A673 (cell line): ENCODE data around the gene STARD3NL. TPM values are rescaled to one million over a fixed set of nuclear protein-coding genes. Genes with fewer than 3 reads are reported as not detected.
A peak's percentile ranks its signal among the peaks of the same experiment; 100 is the strongest.

Experiments used
- BruUV-seq: library from RNA; stranded (reverse); fragments of 400-500 nt; replicated peaks from 2 replicates; lab custom pipeline; 2021; lab: Mats Ljungman, UMichigan
- CTCF ChIA-PET: fragments of 300-600 bp; sonication (Branson Sonifier 250); formaldehyde crosslinking; loops from one replicate; lab custom pipeline; 2022; ENCODE audit warnings: antibody characterized with exemption; lab: Charles Lee
- POLR2A ChIA-PET: fragments of 300-600 bp; sonication (Branson Sonifier 250); formaldehyde crosslinking; loops from one replicate; lab custom pipeline; 2022; ENCODE audit warnings: antibody characterized with exemption; ENCODE audit not compliant: low non-redundant PET; lab: Charles Lee
- DNase-seq: peaks from one replicate; pipeline ENCODE4 v3.0.0-alpha.2; 2015; ENCODE audit warnings: low spot score
- H3K27ac ChIP-seq: fragments of 200-600 bp; sonication (generic); 2 replicates; pipeline ENCODE4 v1.5.1; 2016; ENCODE audit warnings: mixed run types, low read depth, mild to moderate bottlenecking, mixed read lengths, antibody characterized with exemption, low read length; ENCODE audit not compliant: poor library complexity, severe bottlenecking
- H3K27me3 ChIP-seq: fragments of 200-600 bp; sonication (generic); replicated peaks from 2 replicates; pipeline ENCODE4 v1.6.1; 2017; ENCODE audit warnings: mixed run types, low read depth, mild to moderate bottlenecking, mixed read lengths, antibody characterized with exemption, low read length; ENCODE audit not compliant: insufficient read depth, poor library complexity
- H3K36me3 ChIP-seq: fragments of 200-600 bp; sonication (generic); 2 replicates; pipeline ENCODE4 v1.6.1; 2016; ENCODE audit warnings: mixed run types, mild to moderate bottlenecking, mixed read lengths, antibody characterized with exemption, low read length; ENCODE audit not compliant: insufficient read depth, poor library complexity, severe bottlenecking
- H3K4me1 ChIP-seq: fragments of 200-600 bp; sonication (generic); 2 replicates; pipeline ENCODE4 v1.6.1; 2017; ENCODE audit warnings: mixed run types, mild to moderate bottlenecking, mixed read lengths, antibody characterized with exemption, low read length; ENCODE audit not compliant: insufficient read depth, poor library complexity, severe bottlenecking
- H3K4me3 ChIP-seq: fragments of 200-600 bp; sonication (generic); 2 replicates; pipeline ENCODE4 v1.5.1; 2016; ENCODE audit warnings: low read depth, mixed run types, mild to moderate bottlenecking, mixed read lengths, low read length; ENCODE audit not compliant: poor library complexity, severe bottlenecking
- H3K9me3 ChIP-seq: fragments of 200-600 bp; sonication (generic); 2 replicates; pipeline ENCODE4 v1.6.1; 2016; ENCODE audit warnings: mixed run types, low read depth, mild to moderate bottlenecking, mixed read lengths, antibody characterized with exemption, low read length; ENCODE audit not compliant: poor library complexity, severe bottlenecking
- CTCF ChIP-seq: fragments of 300-800, 200-600 bp; sonication (generic); conservative IDR thresholded peaks from 2 replicates; pipeline ENCODE4 v1.5.1; 2017; ENCODE audit warnings: low read depth, mild to moderate bottlenecking, antibody characterized with exemption, low read length, moderate library complexity, mixed read lengths
- EZH2 ChIP-seq: fragments of 200-600 bp; sonication (generic); IDR thresholded peaks from 2 replicates; pipeline ENCODE4 v1.6.1; 2017; ENCODE audit warnings: borderline replicate concordance, low read depth, mild to moderate bottlenecking, mixed read lengths, antibody characterized with exemption, low read length; ENCODE audit not compliant: poor library complexity, severe bottlenecking
- intact Hi-C: fragments of 100-400 bp; cut with micrococcal nuclease; formaldehyde crosslinking; loops from one replicate; pipeline ENCODE4 v1.10.0; 2022; ENCODE audit not compliant: unreplicated experiment
- total RNA-seq: library from RNA; stranded (reverse); gene quantifications from 2 replicates; pipeline ENCODE4 v1.2.3, GENCODE V29; 2021

Gene STARD3NL
- total RNA-seq, 1 experiment from 2014 or later = 34.8 TPM

- H3K36me3 ChIP-seq = peaks cover 6% of the 10 kb centered on the region
- intact Hi-C loops = loop anchor here (5.0 kb wide), 2 partner anchors 295 to 315 kb away; partner anchors contain the start of gene EPDR1
- H3K9me3 ChIP-seq = no peaks in the 10 kb centered on the region
- TF ChIP-seq EZH2 (no peak), CTCF (no peak)
- H3K27me3 ChIP-seq = no peaks in the 10 kb centered on the region
- BruUV-seq = no TSS peak
- H3K4me3 ChIP-seq = no peak overlapping the region
- no peak for DNase-seq
- CTCF ChIA-PET = no interaction called here
- POLR2A ChIA-PET = no interaction called here
- H3K4me1 ChIP-seq = peaks cover 24% of the 10 kb centered on the region
- no peak overlapping the region for H3K27ac ChIP-seq
Observed at GRCh38 chr7:38217672-38218071, 39.6 kb downstream of the STARD3NL start.

GRCh38 chr7:38220452-38220851 is 42.4 kb downstream of the STARD3NL start:
- DNase-seq = no peak
- TF ChIP-seq CTCF = no peak
- TF ChIP-seq EZH2 = no peak
- H3K27ac ChIP-seq = no peak overlapping the region
- ChIA-PET POLR2A (no interaction called here), CTCF (no interaction called here)
- no peak overlapping the region for H3K4me3 ChIP-seq
- intact Hi-C loops = no loop called here
- BruUV-seq = no TSS peak
- H3K9me3 ChIP-seq = no peaks in the 10 kb centered on the region
- H3K27me3 ChIP-seq = no peaks in the 10 kb centered on the region
- peaks cover 13% of the 10 kb centered on the region for H3K4me1 ChIP-seq
- peaks cover 6% of the 10 kb centered on the region for H3K36me3 ChIP-seq

GRCh38 chr7:38222481-38223096 is 44.5 kb downstream of the STARD3NL start:
- DNase-seq = peak; percentile 63
- no TSS peak for BruUV-seq
- POLR2A ChIA-PET = no interaction called here

More at GRCh38 chr7:38222481-38223096, 44.5 kb downstream of the STARD3NL start:
- no peak overlapping the region for H3K4me3 ChIP-seq
- no peaks in the 10 kb centered on the region for H3K27me3 ChIP-seq
- TF ChIP-seq EZH2 (no peak), CTCF (peak; percentile 76)
- intact Hi-C loops = loop anchor here (1.0 kb wide), 1 partner anchor 116 kb away; no protein-coding TSS in a partner anchor
- CTCF ChIA-PET = interaction anchor here (0.6 kb wide), 1 partner anchor 1016 kb away, joined by 3 read pairs; no protein-coding TSS in a partner anchor
- no peak overlapping the region for H3K27ac ChIP-seq
- H3K9me3 ChIP-seq = no peaks in the 10 kb centered on the region
- peaks cover 6% of the 10 kb centered on the region for H3K36me3 ChIP-seq
- no peaks in the 10 kb centered on the region for H3K4me1 ChIP-seq
